LHCN-M2 (cell line): Measurements from ENCODE around the gene MBNL2. TPM values are rescaled to one million over a fixed set of nuclear protein-coding genes. Genes with fewer than 3 reads are reported as not detected.
A peak's percentile ranks its signal among the peaks of the same experiment; 100 is the strongest.

Source experiments
- DNase-seq: peaks from one replicate; pipeline ENCODE4 v3.0.0-alpha.2; 2012; ENCODE audit warnings: low read depth
- total RNA-seq: library from RNA; depleted of rRNA; stranded (reverse); fragments of >200 nt; gene quantifications from 2 replicates; pipeline ENCODE4 v1.2.3, GENCODE V29; 2014

MBNL2 gene
- total RNA-seq, 1 experiment from 2014 or later = 24.4 TPM

DNA sequence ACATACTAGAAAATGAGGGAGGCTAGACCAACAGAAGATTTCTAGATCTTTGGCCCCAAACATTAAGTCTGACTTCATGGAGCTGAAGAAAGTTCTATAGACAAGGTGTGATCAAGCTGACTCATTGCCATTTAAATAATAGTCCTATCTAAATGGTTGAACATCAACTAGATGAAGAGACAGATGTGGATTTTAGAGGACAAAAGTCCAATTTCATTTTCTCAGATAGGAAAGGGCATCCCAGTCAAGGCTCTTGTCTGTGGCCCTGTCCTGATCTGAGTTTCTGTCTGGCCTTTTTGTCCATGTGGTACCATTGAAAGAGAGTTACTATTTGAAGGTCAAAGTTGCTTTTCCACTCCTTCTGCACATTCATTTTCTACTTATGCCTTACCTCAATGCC, 74.6 kb downstream of the MBNL2 start:
- no peak for DNase-seq

DNA sequence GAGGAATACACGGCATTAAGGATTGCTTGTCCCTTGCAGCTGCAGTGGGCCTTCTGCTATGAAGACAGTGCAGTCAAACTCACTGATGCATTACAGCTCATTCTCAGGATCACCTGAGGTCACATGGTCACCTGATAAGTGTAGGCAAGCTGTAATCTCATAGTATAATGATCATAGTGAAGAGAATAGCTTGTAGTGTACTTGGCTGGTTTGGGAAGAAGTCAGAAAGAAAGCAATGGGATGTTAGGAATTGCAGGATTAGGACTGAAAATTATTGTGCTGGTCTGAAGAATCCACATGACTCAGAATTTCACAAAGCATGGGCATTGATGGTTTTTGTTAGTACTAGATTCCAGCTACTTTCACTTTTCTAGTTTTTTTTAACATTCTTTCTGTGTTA, 76.7 kb downstream of the MBNL2 start:
- DNase-seq = no peak

GRCh38 chr13:97300871-97301270, 78.7 kb downstream of the MBNL2 start:
- no peak for DNase-seq

DNA sequence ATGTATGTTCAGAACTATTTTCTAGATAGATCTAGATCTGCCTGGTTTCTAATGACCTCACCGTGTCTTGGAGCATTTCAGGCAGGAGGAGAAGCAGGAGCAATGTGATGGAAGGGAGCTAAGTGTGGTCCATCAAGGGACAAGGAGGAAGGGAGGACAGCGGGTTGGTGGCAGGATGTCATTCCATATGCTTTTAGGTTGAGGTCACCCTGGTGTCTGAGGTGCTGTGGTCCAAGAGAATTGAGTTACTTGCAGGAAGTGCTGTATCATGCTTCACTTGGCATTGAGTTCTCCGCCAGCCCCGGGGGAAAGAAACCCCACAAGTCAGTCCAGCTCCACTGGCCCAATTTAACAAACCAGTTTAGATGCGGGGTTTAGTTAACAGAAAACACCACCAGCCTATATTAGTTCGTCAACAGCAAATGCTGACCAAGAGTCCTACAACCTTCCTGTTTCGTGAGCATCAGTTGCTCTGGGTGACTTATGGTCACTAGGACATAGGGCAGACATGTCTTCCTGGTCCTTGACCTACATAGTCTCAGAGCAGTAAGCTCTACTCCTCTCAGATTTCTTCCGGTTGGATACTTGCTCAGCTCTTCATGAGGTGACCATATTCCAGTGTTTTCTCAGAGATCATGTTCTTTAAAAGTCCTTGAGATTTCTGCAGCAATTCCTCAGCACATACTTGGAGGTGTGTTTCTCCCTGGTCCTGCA, 79.4 kb downstream of the MBNL2 start:
- no peak for DNase-seq

- no peak for DNase-seq
Measured at GRCh38 chr13:97302611-97303010, 80.5 kb downstream of the MBNL2 start.

GRCh38 chr13:97306106-97306505, 84.0 kb downstream of the MBNL2 start:
- DNase-seq = no peak

DNA sequence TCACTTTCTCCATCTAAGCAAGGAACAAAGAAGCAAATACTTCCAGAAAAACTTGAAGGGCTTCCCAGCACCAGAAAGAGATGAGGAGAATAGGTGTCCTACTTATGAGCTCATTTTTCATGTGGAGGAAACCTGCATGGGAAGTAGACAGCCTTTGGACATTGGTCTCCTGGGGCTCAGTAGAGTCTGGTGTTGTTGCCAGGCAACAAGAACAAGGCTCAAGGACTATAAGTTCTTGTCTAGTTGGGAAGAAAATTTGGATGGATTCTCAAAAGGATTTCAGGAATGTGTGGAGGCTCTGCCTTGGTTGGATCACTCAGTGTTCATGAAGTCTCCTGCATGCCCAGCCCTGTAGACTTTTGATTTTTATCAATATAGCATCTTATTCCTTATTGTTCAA, 84.5 kb downstream of the MBNL2 start:
- DNase-seq = no peak

- no peak for DNase-seq
Measured at GRCh38 chr13:97307118-97307881, 85.2 kb downstream of the MBNL2 start.

- DNase-seq = peak; percentile 63
Measured at GRCh38 chr13:97307882-97308624, 85.9 kb downstream of the MBNL2 start.

DNA sequence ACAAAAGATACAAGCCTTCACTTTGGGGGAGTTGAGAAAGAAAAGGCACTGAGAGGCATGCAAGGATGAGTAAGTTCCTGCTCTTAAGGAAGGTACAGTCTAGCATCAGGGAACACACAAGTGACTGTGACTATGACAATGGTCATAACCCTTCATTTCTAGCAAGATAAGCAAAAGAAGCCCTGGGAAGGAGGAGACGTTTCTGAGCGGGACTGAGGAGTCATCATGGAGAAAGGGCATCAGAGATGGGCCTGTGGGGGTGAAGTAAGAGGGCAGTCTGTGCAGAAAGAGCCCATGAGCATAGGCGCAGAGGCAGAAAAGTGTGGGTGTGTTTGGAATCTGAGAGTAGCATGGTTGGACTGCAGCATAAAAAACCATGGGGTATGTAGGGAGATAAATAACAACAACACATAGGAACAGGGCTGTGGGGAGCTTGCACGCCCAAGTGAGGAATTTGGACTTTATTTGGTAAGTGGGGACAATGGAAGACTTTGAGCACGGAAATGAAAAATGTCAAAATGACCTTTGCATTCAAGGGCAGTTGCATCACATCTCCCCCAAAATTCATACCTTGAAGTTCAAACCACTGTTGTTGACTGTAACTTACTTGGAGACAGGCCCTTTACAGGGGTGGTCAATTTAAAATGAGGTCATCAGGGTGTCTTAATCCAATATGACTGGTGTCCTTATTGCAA, 86.7 kb downstream of the MBNL2 start:
- no peak for DNase-seq

DNA sequence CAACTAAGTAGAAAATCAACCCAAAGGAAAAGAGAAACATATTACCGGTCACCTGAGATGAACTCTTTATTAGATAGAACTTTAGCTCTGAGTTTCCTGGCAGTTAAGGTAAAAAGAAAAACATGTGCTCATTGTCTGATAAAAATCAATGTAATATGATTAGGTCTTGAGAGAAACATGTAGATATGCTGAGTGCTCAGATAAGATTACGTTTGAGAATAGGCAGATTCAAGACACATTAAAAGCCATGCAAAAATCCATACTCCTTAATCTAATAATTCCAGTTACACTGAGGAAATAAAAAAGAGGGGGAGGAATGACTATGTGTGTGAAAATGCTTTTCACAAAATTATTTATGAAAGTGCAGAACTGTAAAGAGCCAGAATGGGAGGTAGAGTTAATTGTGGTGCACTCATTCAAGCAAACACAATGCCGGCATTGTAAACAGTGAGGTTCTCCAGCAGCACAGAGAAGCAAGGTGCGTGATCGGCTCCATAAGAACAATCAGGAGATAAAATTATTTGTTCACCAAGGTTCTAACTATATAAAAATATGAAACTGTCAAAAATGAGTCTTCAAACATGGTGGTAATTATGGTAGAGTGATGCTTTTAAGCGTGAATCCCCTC, 88.8 kb downstream of the MBNL2 start:
- no peak for DNase-seq

DNA sequence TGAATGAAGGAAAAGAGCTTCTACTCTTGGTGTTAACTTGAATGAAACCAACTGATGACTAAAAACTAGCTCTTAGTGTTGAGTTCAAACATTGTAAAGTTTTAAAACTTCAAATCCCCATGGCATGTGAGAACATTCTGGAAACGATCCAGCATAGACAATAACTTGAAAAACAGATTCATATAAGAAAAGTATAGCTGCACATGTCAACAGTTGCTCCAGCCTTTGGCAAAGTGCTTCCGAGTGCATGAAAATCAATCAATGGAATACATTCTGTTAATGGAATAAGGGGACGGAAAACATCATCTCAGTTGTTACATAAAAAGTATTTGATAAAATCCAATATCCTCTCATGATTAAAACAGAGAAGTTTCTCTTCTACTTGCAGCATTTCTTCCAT, 89.8 kb downstream of the MBNL2 start:
- DNase-seq = no peak

- DNase-seq = no peak
Measured at GRCh38 chr13:97313551-97314260, 91.6 kb downstream of the MBNL2 start.

DNA sequence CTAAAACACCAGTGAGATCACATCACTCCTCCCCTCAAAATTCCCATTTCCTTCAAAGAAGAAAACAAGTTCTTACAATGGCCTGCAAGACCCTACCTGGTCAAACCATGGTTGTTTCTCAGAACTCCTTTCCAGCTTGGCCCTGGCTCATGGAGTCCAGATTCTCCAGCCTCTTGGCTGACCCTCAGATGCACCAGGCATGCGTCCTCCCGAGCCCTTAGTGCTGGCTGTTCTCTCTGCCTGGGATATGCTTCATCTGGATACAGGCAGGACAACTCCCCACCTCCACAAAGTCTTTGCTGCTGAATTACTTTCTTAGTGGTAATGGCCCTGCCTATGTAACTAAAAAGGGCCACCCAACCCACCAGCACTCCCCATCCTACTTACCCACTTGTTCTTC, 94.3 kb downstream of the MBNL2 start:
- no peak for DNase-seq

DNA sequence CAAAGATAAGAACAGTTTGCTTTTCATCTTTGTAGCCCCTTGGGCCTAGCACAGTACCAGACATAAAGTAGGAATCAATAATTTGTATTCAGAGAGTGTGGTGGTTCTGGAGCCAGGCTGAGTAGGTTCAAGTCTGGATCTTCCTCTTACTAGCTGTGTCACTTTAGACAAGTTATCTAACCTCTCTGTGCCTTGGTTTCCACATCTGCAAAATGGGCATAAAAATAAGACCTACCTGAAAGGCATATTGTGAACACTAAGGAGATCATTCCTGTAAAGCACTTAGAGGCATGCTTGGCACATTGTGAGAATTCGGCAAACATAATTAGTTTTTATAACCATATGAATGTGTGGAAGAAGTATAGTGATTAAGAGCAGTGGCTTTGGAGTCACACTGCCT, 95.8 kb downstream of the MBNL2 start:
- DNase-seq = no peak

GRCh38 chr13:97318532-97318931, 96.4 kb downstream of the MBNL2 start:
- DNase-seq = peak; percentile 68

DNA sequence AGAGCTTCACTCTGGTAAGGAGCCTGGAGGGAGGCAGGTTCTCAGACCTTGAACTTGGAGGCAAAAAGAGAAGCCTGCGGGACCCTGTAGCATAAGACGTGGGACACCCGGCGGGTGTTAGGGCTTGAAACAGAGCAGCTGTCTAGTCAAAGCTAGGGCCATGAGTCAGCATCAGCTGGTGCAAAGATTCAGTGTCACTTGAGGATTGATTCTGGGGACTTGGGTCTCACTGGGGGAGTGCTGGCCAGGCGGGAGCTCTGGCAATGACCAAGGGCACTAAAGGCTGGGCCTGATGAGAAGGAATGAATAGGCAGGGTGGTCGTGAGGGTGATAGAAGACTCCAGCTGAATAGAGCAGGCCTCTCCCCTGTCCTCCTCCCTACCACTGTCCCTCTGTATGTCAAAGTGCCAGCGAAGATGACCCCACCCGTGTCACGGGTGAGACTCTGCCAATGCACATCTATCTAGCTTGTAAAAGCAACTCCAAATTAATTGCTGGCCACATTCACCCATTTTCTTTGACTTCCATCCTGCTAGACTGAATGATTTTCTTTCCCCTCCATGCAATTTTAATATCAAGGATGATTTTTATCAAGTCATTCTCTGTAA, 97.1 kb downstream of the MBNL2 start:
- DNase-seq = peak; percentile 81

DNA sequence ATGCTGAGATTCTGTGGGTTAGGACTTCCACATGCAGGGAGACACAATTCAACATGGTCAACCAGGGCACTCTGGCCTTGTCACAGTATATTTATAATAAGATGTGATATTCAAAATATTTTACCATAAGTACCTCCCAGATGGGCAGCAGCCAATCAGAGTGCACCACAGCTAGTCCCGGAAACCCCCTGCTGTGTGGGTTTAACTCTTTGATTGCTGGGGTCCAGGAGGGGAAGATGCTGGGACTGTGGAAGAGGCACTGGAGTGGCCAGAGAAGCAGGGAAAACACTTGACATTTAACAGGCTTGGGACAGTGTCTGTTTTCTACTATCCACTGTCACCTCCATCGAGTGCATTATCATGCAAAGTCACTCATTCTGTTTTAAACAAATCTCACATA, 99.0 kb downstream of the MBNL2 start:
- no peak for DNase-seq

- no peak for DNase-seq
Measured at GRCh38 chr13:97321616-97322321, 99.6 kb downstream of the MBNL2 start.
